ENCODE measurements around the gene CRYBB3.

DNA sequence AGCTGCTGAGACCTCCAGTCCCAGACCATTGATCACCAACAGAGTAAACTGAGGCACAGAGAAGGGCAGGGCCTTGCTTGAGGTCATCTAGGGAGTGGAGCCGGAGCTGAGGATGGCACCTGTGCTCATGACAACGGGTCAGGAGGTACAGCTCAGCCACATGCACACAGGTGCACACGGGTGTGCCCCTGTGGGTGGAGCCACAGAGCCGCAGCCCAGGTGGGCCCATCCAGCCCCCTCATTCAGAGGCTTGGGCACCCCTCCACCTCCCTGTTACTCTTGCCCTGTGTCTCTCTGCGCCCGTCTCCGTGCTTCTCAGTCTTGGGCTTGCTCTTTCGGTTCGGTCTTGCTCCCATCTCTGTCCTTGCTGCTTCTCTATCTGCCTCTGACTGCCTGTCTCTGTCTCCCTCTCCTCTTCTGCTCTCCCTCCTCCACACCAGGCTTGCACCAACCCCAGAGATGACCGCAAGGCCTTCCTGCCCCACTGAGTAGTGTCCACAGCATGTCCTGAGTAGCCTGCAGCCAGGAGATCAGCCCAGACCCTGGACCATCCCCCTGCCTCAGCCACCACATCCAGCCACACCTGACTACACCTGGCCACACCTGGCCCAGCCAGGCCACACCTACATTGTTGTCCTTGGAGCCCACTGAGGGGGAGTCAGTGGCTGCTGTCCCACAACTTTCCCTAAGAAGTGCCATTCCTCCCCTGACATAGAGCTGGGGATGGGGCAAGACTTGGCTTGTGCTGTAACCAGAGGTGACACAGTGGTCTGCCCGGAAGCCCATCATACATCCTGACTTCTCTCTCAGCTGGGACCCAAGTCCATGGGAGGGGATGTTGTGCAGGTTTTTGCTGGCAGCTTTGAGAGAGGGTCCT, 39.3 kb upstream of the CRYBB3 start:
- TF ChIP-seq POLR2A (IDR thresholded peaks at IDR 0.05) (no peak), EP300 (IDR thresholded peaks at IDR 0.05) (no peak)
- TF ChIP-seq, protein P1, sequence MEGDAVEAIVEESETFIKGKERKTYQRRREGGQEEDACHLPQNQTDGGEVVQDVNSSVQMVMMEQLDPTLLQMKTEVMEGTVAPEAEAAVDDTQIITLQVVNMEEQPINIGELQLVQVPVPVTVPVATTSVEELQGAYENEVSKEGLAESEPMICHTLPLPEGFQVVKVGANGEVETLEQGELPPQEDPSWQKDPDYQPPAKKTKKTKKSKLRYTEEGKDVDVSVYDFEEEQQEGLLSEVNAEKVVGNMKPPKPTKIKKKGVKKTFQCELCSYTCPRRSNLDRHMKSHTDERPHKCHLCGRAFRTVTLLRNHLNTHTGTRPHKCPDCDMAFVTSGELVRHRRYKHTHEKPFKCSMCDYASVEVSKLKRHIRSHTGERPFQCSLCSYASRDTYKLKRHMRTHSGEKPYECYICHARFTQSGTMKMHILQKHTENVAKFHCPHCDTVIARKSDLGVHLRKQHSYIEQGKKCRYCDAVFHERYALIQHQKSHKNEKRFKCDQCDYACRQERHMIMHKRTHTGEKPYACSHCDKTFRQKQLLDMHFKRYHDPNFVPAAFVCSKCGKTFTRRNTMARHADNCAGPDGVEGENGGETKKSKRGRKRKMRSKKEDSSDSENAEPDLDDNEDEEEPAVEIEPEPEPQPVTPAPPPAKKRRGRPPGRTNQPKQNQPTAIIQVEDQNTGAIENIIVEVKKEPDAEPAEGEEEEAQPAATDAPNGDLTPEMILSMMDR (IDR thresholded peaks at IDR 0.05) = no peak
